Bronchial epithelial cell (primary cell): ENCODE results near the gene XPC. TPM values are rescaled to one million over a fixed set of nuclear protein-coding genes. Genes with fewer than 3 reads are reported as not detected.

Experiments
- DNase-seq: peaks from one replicate; pipeline ENCODE4 v3.0.0-alpha.2; 2010; ENCODE audit warnings: low read depth
- FAIRE-seq: peaks from 2 replicates; lab custom pipeline; 2011; peaks lifted over from hg19 to GRCh38; lab: Jason Lieb, UNC
- H3K27me3 ChIP-seq: 2 replicates; pipeline ENCODE4 v1.5.1; 2011; ENCODE audit warnings: low read length; ENCODE audit not compliant: control insufficient read depth, insufficient read depth
- H3K36me3 ChIP-seq: 2 replicates; pipeline ENCODE4 v1.5.1; 2011; ENCODE audit warnings: low read length; ENCODE audit not compliant: control insufficient read depth, insufficient read depth
- H3K4me3 ChIP-seq: 2 replicates; pipeline ENCODE4 v1.5.1; 2011; ENCODE audit warnings: mild to moderate bottlenecking, low read depth, low read length, control low read depth
- CTCF ChIP-seq: IDR thresholded peaks from 2 replicates; pipeline ENCODE4 v1.5.1; 2011; ENCODE audit warnings: mild to moderate bottlenecking, moderate library complexity, low read length, control low read depth, inconsistent platforms; ENCODE audit not compliant: insufficient read depth, severe bottlenecking
- total RNA-seq: library from RNA; depleted of rRNA; stranded (reverse); fragments of >200 nt; gene quantifications from 2 replicates; pipeline ENCODE4 v1.2.1, GENCODE V29; 2014

The XPC gene
- total RNA-seq, 1 donor from 2014 or later: 25.3 TPM

- no peak for TF ChIP-seq CTCF
- DNase-seq (peak; percentile 43), FAIRE-seq (no peak)
- H3K27me3 ChIP-seq: no peaks in the 10 kb centered on the region
- H3K4me3 ChIP-seq: no peak overlapping the region
- peaks cover 28% of the 10 kb centered on the region for H3K36me3 ChIP-seq
Measured at GRCh38 chr3:14142567-14143270, 35.7 kb downstream of the XPC start.

- TF ChIP-seq CTCF: no peak
- FAIRE-seq (no peak), DNase-seq (no peak)
- Histone ChIP-seq H3K36me3 (peaks cover 24% of the 10 kb centered on the region), H3K27me3 (no peaks in the 10 kb centered on the region), H3K4me3 (no peak overlapping the region)
Measured at GRCh38 chr3:14141602-14142341, 36.6 kb downstream of the XPC start.

- FAIRE-seq: no peak
- peaks cover 21% of the 10 kb centered on the region for H3K36me3 ChIP-seq
- no peaks in the 10 kb centered on the region for H3K27me3 ChIP-seq
- H3K4me3 ChIP-seq: no peak overlapping the region
- no peak for TF ChIP-seq CTCF
- DNase-seq: no peak
Measured at GRCh38 chr3:14141144-14141543, 37.3 kb downstream of the XPC start.

GRCh38 chr3:14140668-14141067 lies 37.7 kb downstream of the XPC start:
- FAIRE-seq: no peak
- no peak for TF ChIP-seq CTCF
- peaks cover 22% of the 10 kb centered on the region for H3K36me3 ChIP-seq
- no peak for DNase-seq
- no peaks in the 10 kb centered on the region for H3K27me3 ChIP-seq
- H3K4me3 ChIP-seq: no peak overlapping the region

GRCh38 chr3:14139771-14140170 lies 38.6 kb downstream of the XPC start:
- no peak for TF ChIP-seq CTCF
- DNase-seq (no peak), FAIRE-seq (no peak)
- Histone ChIP-seq H3K27me3 (no peaks in the 10 kb centered on the region), H3K36me3 (peaks cover 26% of the 10 kb centered on the region), H3K4me3 (no peak overlapping the region)
